ENCODE data around the gene BZW1. TPM values are rescaled to one million over a fixed set of nuclear protein-coding genes. Genes with fewer than 3 reads are reported as not detected.

BZW1 gene
- total RNA-seq, 8 experiments from 2014 or later, result 137 to 325 (median 205) TPM

- Histone ChIP-seq H3K27ac (no peak overlapping the region), H3K4me3 (no peak overlapping the region), H3K4me1 (replicated peaks in 1 of 2) (no peaks in the 10 kb centered on the region)
- 67 to 100% (median 90%) methylated on average over 1 to 5 of the region's 6 CpGs; no CpG with 5 or more reads in 4 of the 10 experiments for WGBS, 10 experiments
- in situ Hi-C loops (cut with MboI; ENCODE audit: low pct_unique_long_range_greater_than_20kb in 2 of 9, low sequenced_read_pairs in 9 of 9, unreplicated experiment in 9 of 9), result no loop called here
- no peak for ATAC-seq (replicated peaks in 6 of 8)
These were observed 10.1 kb downstream of the BZW1 start for GRCh38 chr2:200821686-200822245.

GRCh38 chr2:200828104-200828503, 16.4 kb downstream of the BZW1 start:
- H3K4me3 ChIP-seq, result no peak overlapping the region
- no peak overlapping the region for H3K27ac ChIP-seq
- in situ Hi-C loops (cut with MboI; ENCODE audit: low pct_unique_long_range_greater_than_20kb in 2 of 9, low sequenced_read_pairs in 9 of 9, unreplicated experiment in 9 of 9), result no loop called here
- no peaks in the 10 kb centered on the region for H3K4me1 ChIP-seq (replicated peaks in 1 of 2)
- peak in 1 of 8 experiments; percentile 7 for ATAC-seq (replicated peaks in 6 of 8)
- WGBS, 10 experiments, result 13 to 93% (median 71%) methylated on average over 1 to 2 of the region's 2 CpGs; no CpG with 5 or more reads in 1 of the 10 experiments

GRCh38 chr2:200828572-200829257, 17.0 kb downstream of the BZW1 start:
- in situ Hi-C loops (cut with MboI; ENCODE audit: low pct_unique_long_range_greater_than_20kb in 2 of 9, low sequenced_read_pairs in 9 of 9, unreplicated experiment in 9 of 9), result no loop called here
- no peak for ATAC-seq (replicated peaks in 6 of 8)

GRCh38 chr2:200829258-200829655, 17.5 kb downstream of the BZW1 start:
- peak in 2 of 8 experiments; percentile 14 to 22 for ATAC-seq (replicated peaks in 6 of 8)
- WGBS, 10 experiments, result 86 to 100% (median 92%) methylated on average over 1 to 2 of the region's 2 CpGs; no CpG with 5 or more reads in 5 of the 10 experiments
- H3K27ac ChIP-seq, result no peak overlapping the region
- in situ Hi-C loops (cut with MboI; ENCODE audit: low pct_unique_long_range_greater_than_20kb in 2 of 9, low sequenced_read_pairs in 9 of 9, unreplicated experiment in 9 of 9), result no loop called here
- no peaks in the 10 kb centered on the region for H3K4me1 ChIP-seq (replicated peaks in 1 of 2)
- H3K4me3 ChIP-seq, result no peak overlapping the region

More at GRCh38 chr2:200828572-200829257, 17.0 kb downstream of the BZW1 start:
- Histone ChIP-seq H3K4me3 (no peak overlapping the region), H3K4me1 (replicated peaks in 1 of 2) (no peaks in the 10 kb centered on the region), H3K27ac (no peak overlapping the region)
- WGBS, 10 experiments, result 60 to 100% (median 89%) methylated on average over 1 to 6 of the region's 9 CpGs; no CpG with 5 or more reads in 4 of the 10 experiments

GRCh38 chr2:200834701-200835100, 23.0 kb downstream of the BZW1 start:
- in situ Hi-C loops (cut with MboI; ENCODE audit: low pct_unique_long_range_greater_than_20kb in 2 of 9, low sequenced_read_pairs in 9 of 9, unreplicated experiment in 9 of 9), result no loop called here
- no peaks in the 10 kb centered on the region for H3K4me1 ChIP-seq (replicated peaks in 1 of 2)
- 20 to 94% (median 82%) methylated on average over 1 to 3 of the region's 4 CpGs for WGBS, 10 experiments
- H3K4me3 ChIP-seq, result no peak overlapping the region
- H3K27ac ChIP-seq, result no peak overlapping the region
- no peak for ATAC-seq (replicated peaks in 6 of 8)

- 80 to 100% (median 82%) methylated on average over 1 to 3 of the region's 3 CpGs; no CpG with 5 or more reads in 4 of the 10 experiments for WGBS, 10 experiments
- Histone ChIP-seq H3K4me1 (replicated peaks in 1 of 2) (no peaks in the 10 kb centered on the region), H3K27ac (no peak overlapping the region), H3K4me3 (no peak overlapping the region)
- ATAC-seq (replicated peaks in 6 of 8), result no peak
- in situ Hi-C loops (cut with MboI; ENCODE audit: low pct_unique_long_range_greater_than_20kb in 2 of 9, low sequenced_read_pairs in 9 of 9, unreplicated experiment in 9 of 9), result no loop called here
These were observed 27.8 kb downstream of the BZW1 start for GRCh38 chr2:200839513-200839912.

- Histone ChIP-seq H3K4me3 (no peak overlapping the region), H3K27ac (no peak overlapping the region), H3K4me1 (replicated peaks in 1 of 2) (no peaks in the 10 kb centered on the region)
- no peak for ATAC-seq (replicated peaks in 6 of 8)
- in situ Hi-C loops (cut with MboI; ENCODE audit: low pct_unique_long_range_greater_than_20kb in 2 of 9, low sequenced_read_pairs in 9 of 9, unreplicated experiment in 9 of 9), result no loop called here
- WGBS, 10 experiments, result 68 to 100% (median 86%) methylated on average over 1 to 10 of the region's 24 CpGs; no CpG with 5 or more reads in 2 of the 10 experiments
These were observed 32.6 kb downstream of the BZW1 start for GRCh38 chr2:200843993-200844948.

- no peak for ATAC-seq (replicated peaks in 6 of 8)
- whole genome bisulfite sequencing, 10 experiments, result 57 to 70% (median 68%) methylated on average over 2 to 3 of the region's 5 CpGs; no CpG with 5 or more reads in 7 of the 10 experiments
- in situ Hi-C loops (cut with MboI; ENCODE audit: low pct_unique_long_range_greater_than_20kb in 2 of 9, low sequenced_read_pairs in 9 of 9, unreplicated experiment in 9 of 9), result no loop called here
- no peak overlapping the region for H3K4me3 ChIP-seq
- no peaks in the 10 kb centered on the region for H3K4me1 ChIP-seq (replicated peaks in 1 of 2)
- no peak overlapping the region for H3K27ac ChIP-seq
These were observed 33.5 kb downstream of the BZW1 start for GRCh38 chr2:200845194-200845593.

- Histone ChIP-seq H3K27ac (no peak overlapping the region), H3K4me1 (replicated peaks in 1 of 2) (no peaks in the 10 kb centered on the region), H3K4me3 (no peak overlapping the region)
- 57 to 100% (median 83%) methylated on average over 2 to 9 of the region's 10 CpGs; no CpG with 5 or more reads in 1 of the 10 experiments for WGBS, 10 experiments
- in situ Hi-C loops (cut with MboI; ENCODE audit: low pct_unique_long_range_greater_than_20kb in 2 of 9, low sequenced_read_pairs in 9 of 9, unreplicated experiment in 9 of 9), result no loop called here
- ATAC-seq (replicated peaks in 6 of 8), result no peak
These were observed 34.1 kb downstream of the BZW1 start for GRCh38 chr2:200845669-200846325.

- Histone ChIP-seq H3K4me1 (replicated peaks in 1 of 2) (no peaks in the 10 kb centered on the region), H3K27ac (no peak overlapping the region), H3K4me3 (no peak overlapping the region)
- in situ Hi-C loops (cut with MboI; ENCODE audit: low pct_unique_long_range_greater_than_20kb in 2 of 9, low sequenced_read_pairs in 9 of 9, unreplicated experiment in 9 of 9), result no loop called here
- ATAC-seq (replicated peaks in 6 of 8), result peak in 1 of 8 experiments; percentile 1
These were observed 35.6 kb downstream of the BZW1 start for GRCh38 chr2:200847269-200847668.

- in situ Hi-C loops (cut with MboI; ENCODE audit: low pct_unique_long_range_greater_than_20kb in 2 of 9, low sequenced_read_pairs in 9 of 9, unreplicated experiment in 9 of 9), result no loop called here
- 40 to 100% (median 82%) methylated on average over 1 to 4 of the region's 4 CpGs for WGBS, 10 experiments
- no peak overlapping the region for H3K27ac ChIP-seq
- no peak for ATAC-seq (replicated peaks in 6 of 8)
- no peak overlapping the region for H3K4me3 ChIP-seq
- H3K4me1 ChIP-seq (replicated peaks in 1 of 2), result no peaks in the 10 kb centered on the region
These were observed 36.2 kb downstream of the BZW1 start for GRCh38 chr2:200847939-200848338.

GRCh38 chr2:200850512-200851256, 39.0 kb downstream of the BZW1 start:
- in situ Hi-C loops (cut with MboI; ENCODE audit: low pct_unique_long_range_greater_than_20kb in 2 of 9, low sequenced_read_pairs in 9 of 9, unreplicated experiment in 9 of 9), result no loop called here
- Histone ChIP-seq H3K27ac (no peak overlapping the region), H3K4me3 (no peak overlapping the region), H3K4me1 (replicated peaks in 1 of 2) (no peaks in the 10 kb centered on the region)
- peak in 4 of 8 experiments; percentile 3 to 20 (median 18) for ATAC-seq (replicated peaks in 6 of 8)
- WGBS, 10 experiments, result 86 to 97% (median 88%) methylated on average over 2 to 14 of the region's 14 CpGs

All from motor neuron (in vitro differentiated cells).